Activated CD8-positive, alpha-beta T cell treated with anti-CD3 and anti-CD28 coated beads for 36 hours (primary cell): ENCODE measurements around the gene PTPRB. TPM values are rescaled to one million over a fixed set of nuclear protein-coding genes. Genes with fewer than 3 reads are reported as not detected.

Experiments used
- ATAC-seq: fragments of 200-7000 bp; cut with Tn5 transposase; one replicate; pipeline ENCODE4 v1.10.0; 2021; ENCODE audit warnings: mild to moderate bottlenecking, moderate library complexity
- CTCF ChIA-PET: fragments of 350-600 bp; sonication (Branson Sonifier 250); formaldehyde crosslinking; loops from one replicate; lab custom pipeline; 2021; ENCODE audit warnings: antibody characterized with exemption; lab: Charles Lee
- POLR2A ChIA-PET: fragments of 350-600 bp; sonication (Branson Sonifier 250); formaldehyde crosslinking; loops from one replicate; lab custom pipeline; 2021; ENCODE audit warnings: antibody characterized with exemption; lab: Charles Lee
- DNase-seq: peaks from one replicate; pipeline ENCODE4 v3.0.0-alpha.2; 2020
- H3K27ac Mint-ChIP-seq: one replicate; pipeline ENCODE4 v1.8.0; 2021; ENCODE audit warnings: mild to moderate bottlenecking, mixed read lengths
- H3K27me3 Mint-ChIP-seq: one replicate; pipeline ENCODE4 v1.8.0; 2021; ENCODE audit warnings: mixed read lengths
- H3K36me3 Mint-ChIP-seq: one replicate; pipeline ENCODE4 v1.8.0; 2021; ENCODE audit warnings: low read depth, mixed read lengths
- H3K4me1 Mint-ChIP-seq: one replicate; pipeline ENCODE4 v1.8.0; 2021; ENCODE audit warnings: low read depth, mixed read lengths
- H3K4me3 Mint-ChIP-seq: one replicate; pipeline ENCODE4 v1.8.0; 2021; ENCODE audit warnings: mild to moderate bottlenecking, moderate library complexity, mixed read lengths
- H3K9me3 Mint-ChIP-seq: one replicate; pipeline ENCODE4 v1.8.0; 2021; ENCODE audit warnings: mixed read lengths
- CTCF ChIP-seq: fragments of 200-600 bp; IDR thresholded peaks from one replicate; pipeline ENCODE4 v1.8.0; 2022; ENCODE audit warnings: antibody characterized with exemption, mild to moderate bottlenecking
- intact Hi-C: fragments of 100-400 bp; cut with micrococcal nuclease; formaldehyde crosslinking; loops from one replicate; pipeline ENCODE4 v1.10.0; 2022
- total RNA-seq, 2 experiments: library from RNA; stranded (reverse); gene quantifications; one replicate each; pipeline ENCODE4 v1.2.3, GENCODE V29; 2021

PTPRB gene
- total RNA-seq, 2 experiments from 2014 or later = not detected

- POLR2A ChIA-PET = no interaction called here
- Mint-ChIP-seq H3K27me3 (peaks cover 1% of the 10 kb centered on the region), H3K36me3 (no peaks in the 10 kb centered on the region), H3K4me1 (no peaks in the 10 kb centered on the region), H3K9me3 (peaks cover 1% of the 10 kb centered on the region), H3K27ac (no peak overlapping the region), H3K4me3 (no peak overlapping the region)
- intact Hi-C loops = no loop called here
- CTCF ChIA-PET = no interaction called here
- no peak for TF ChIP-seq CTCF
- ATAC-seq (no peak), DNase-seq (no peak)
Measured at GRCh38 chr12:70661466-70662161, 24.4 kb upstream of the PTPRB start.

- no peak for ATAC-seq
- ChIA-PET CTCF (no interaction called here), POLR2A (no interaction called here)
- Mint-ChIP-seq H3K4me1 (no peaks in the 10 kb centered on the region), H3K27me3 (peaks cover 1% of the 10 kb centered on the region), H3K4me3 (no peak overlapping the region), H3K27ac (no peak overlapping the region), H3K9me3 (peaks cover 1% of the 10 kb centered on the region), H3K36me3 (no peaks in the 10 kb centered on the region)
- peak; percentile 2 for DNase-seq
- no peak for TF ChIP-seq CTCF
- intact Hi-C loops = no loop called here
Measured at GRCh38 chr12:70660620-70661219, 23.5 kb upstream of the PTPRB start.

GRCh38 chr12:70660002-70660604, 22.9 kb upstream of the PTPRB start:
- DNase-seq (no peak), ATAC-seq (no peak)
- no peaks in the 10 kb centered on the region for H3K4me1 Mint-ChIP-seq
- intact Hi-C loops = no loop called here
- no peak overlapping the region for H3K4me3 Mint-ChIP-seq
- POLR2A ChIA-PET = no interaction called here
- no peaks in the 10 kb centered on the region for H3K36me3 Mint-ChIP-seq
- CTCF ChIA-PET = no interaction called here
- peaks cover 1% of the 10 kb centered on the region for H3K9me3 Mint-ChIP-seq
- H3K27ac Mint-ChIP-seq = no peak overlapping the region
- peaks cover 1% of the 10 kb centered on the region for H3K27me3 Mint-ChIP-seq
- no peak for TF ChIP-seq CTCF

GRCh38 chr12:70659077-70659606, 21.9 kb upstream of the PTPRB start:
- Mint-ChIP-seq H3K4me3 (no peak overlapping the region), H3K36me3 (no peaks in the 10 kb centered on the region), H3K4me1 (no peaks in the 10 kb centered on the region), H3K27me3 (peaks cover 1% of the 10 kb centered on the region), H3K9me3 (peaks cover 1% of the 10 kb centered on the region), H3K27ac (no peak overlapping the region)
- POLR2A ChIA-PET = no interaction called here
- intact Hi-C loops = no loop called here
- DNase-seq (no peak), ATAC-seq (no peak)
- TF ChIP-seq CTCF = no peak
- CTCF ChIA-PET = no interaction called here
